Stimulated activated CD4-positive, alpha-beta T cell treated with anti-CD3 and anti-CD28 coated beads, TNF-alpha, amount 100 ng/mL, for 4 hours (primary cell): ENCODE measurements around the gene ARID5A.
A peak's percentile ranks its signal among the peaks of the same experiment; 100 is the strongest.
"Not testable (repeated sequence)": the region's sequence is repeated elsewhere in the genome, so short reads cannot be mapped to it uniquely, and the experiment has no call there.

Source experiments
- DNase-seq, 3 experiments: peaks; one replicate each; pipeline ENCODE4 v3.0.0-alpha.2; 2020; ENCODE audit warnings: low read depth in 3 of 3

Gene ARID5A

GRCh38 chr2:96556441-96557330 is 20.1 kb downstream of the ARID5A start:
- peak in 1 of 3 experiments; percentile 31 for DNase-seq

GRCh38 chr2:96557421-96557820 is 20.9 kb downstream of the ARID5A start:
- DNase-seq = not testable (repeated sequence)

- DNase-seq = no peak
Measured at GRCh38 chr2:96558061-96558460, 21.5 kb downstream of the ARID5A start.

GRCh38 chr2:96558485-96558884 is 21.9 kb downstream of the ARID5A start:
- no peak for DNase-seq

- DNase-seq = no peak
Measured at GRCh38 chr2:96564026-96564425, 27.5 kb downstream of the ARID5A start.

GRCh38 chr2:96564563-96564962 is 28.0 kb downstream of the ARID5A start:
- DNase-seq = no peak

- DNase-seq = no peak
Measured at GRCh38 chr2:96565111-96565510, 28.6 kb downstream of the ARID5A start.

GRCh38 chr2:96568094-96568493 is 31.5 kb downstream of the ARID5A start:
- DNase-seq = no peak

- no peak for DNase-seq
Measured at GRCh38 chr2:96574364-96574763, 37.8 kb downstream of the ARID5A start.

- no peak for DNase-seq
Measured at GRCh38 chr2:96575785-96576456, 39.4 kb downstream of the ARID5A start.

- no peak for DNase-seq
Measured at GRCh38 chr2:96577501-96577900, 40.9 kb downstream of the ARID5A start.

- DNase-seq = no peak
Measured at GRCh38 chr2:96578731-96579130, 42.2 kb downstream of the ARID5A start.

- no peak for DNase-seq
Measured at GRCh38 chr2:96579422-96579821, 42.9 kb downstream of the ARID5A start.

GRCh38 chr2:96580771-96581170 is 44.2 kb downstream of the ARID5A start:
- DNase-seq = no peak

- no peak for DNase-seq
Measured at GRCh38 chr2:96584017-96584416, 47.5 kb downstream of the ARID5A start.

- no peak for DNase-seq
Measured at GRCh38 chr2:96587843-96588242, 51.3 kb downstream of the ARID5A start.

GRCh38 chr2:96591054-96591453 is 54.5 kb downstream of the ARID5A start:
- no peak for DNase-seq

- no peak for DNase-seq
Measured at GRCh38 chr2:96591494-96591893, 54.9 kb downstream of the ARID5A start.

- no peak for DNase-seq
Measured at GRCh38 chr2:96594282-96594681, 57.7 kb downstream of the ARID5A start.

- no peak for DNase-seq
Measured at GRCh38 chr2:96594691-96595152, 58.2 kb downstream of the ARID5A start.

- no peak for DNase-seq
Measured at GRCh38 chr2:96596596-96596995, 60.0 kb downstream of the ARID5A start.

GRCh38 chr2:96599941-96600340 is 63.4 kb downstream of the ARID5A start:
- DNase-seq = no peak
